HL-60 (cell line): ENCODE measurements around the gene SH3RF3.

ENCODE experiments used
- DNase-seq, 2 experiments: peaks; one replicate each; pipeline ENCODE4 v3.0.0-alpha.2; 2010 to 2020; ENCODE audit warnings: low read depth in 1 of 2, low spot score in 1 of 2
- H3K27ac ChIP-seq: fragments of 250-450 bp; sonication (Bioruptor Pico); replicated peaks from 2 replicates; pipeline ENCODE4 v1.5.1; 2020; ENCODE audit warnings: mild to moderate bottlenecking, moderate library complexity
- H3K27me3 ChIP-seq: fragments of 250-450 bp; sonication (Bioruptor Pico); 2 replicates; pipeline ENCODE4 v1.5.1; 2021; ENCODE audit warnings: mild to moderate bottlenecking, moderate library complexity; ENCODE audit not compliant: insufficient read depth, poor library complexity, severe bottlenecking
- H3K4me3 ChIP-seq: replicated peaks from 2 replicates; pipeline ENCODE4 v1.5.1; 2011; ENCODE audit warnings: mild to moderate bottlenecking, control low read depth, low read length; ENCODE audit not compliant: insufficient read depth
- GABPA ChIP-seq: IDR thresholded peaks from 2 replicates; pipeline ENCODE4 v1.6.1; 2012; ENCODE audit warnings: low read depth
- POLR2AphosphoS5 ChIP-seq: IDR thresholded peaks from 2 replicates; pipeline ENCODE4 v1.6.1; 2012; ENCODE audit warnings: low read depth
- SPI1 ChIP-seq: IDR thresholded peaks from 2 replicates; pipeline ENCODE4 v1.6.1; 2012; ENCODE audit warnings: low read depth, mild to moderate bottlenecking, borderline replicate concordance
- TF ChIP-seq, protein P1 (sequence below): IDR thresholded peaks from one replicate; pipeline ENCODE4 v1.5.1; 2011; ENCODE audit warnings: low read length, control low read depth, inconsistent platforms; ENCODE audit not compliant: insufficient read depth
- TF ChIP-seq, protein P2 (sequence below): IDR thresholded peaks from 2 replicates; pipeline ENCODE4 v1.6.1; 2012; ENCODE audit warnings: low read depth; ENCODE audit not compliant: insufficient replicate concordance

Gene SH3RF3

GRCh38 chr2:109131777-109132176 is 2.8 kb downstream of the SH3RF3 start:
- no peak overlapping the region for H3K4me3 ChIP-seq
- peaks cover 9% of the 10 kb centered on the region for H3K27me3 ChIP-seq
- TF ChIP-seq SPI1: no peak
- TF ChIP-seq GABPA: no peak
- TF ChIP-seq, protein P1, sequence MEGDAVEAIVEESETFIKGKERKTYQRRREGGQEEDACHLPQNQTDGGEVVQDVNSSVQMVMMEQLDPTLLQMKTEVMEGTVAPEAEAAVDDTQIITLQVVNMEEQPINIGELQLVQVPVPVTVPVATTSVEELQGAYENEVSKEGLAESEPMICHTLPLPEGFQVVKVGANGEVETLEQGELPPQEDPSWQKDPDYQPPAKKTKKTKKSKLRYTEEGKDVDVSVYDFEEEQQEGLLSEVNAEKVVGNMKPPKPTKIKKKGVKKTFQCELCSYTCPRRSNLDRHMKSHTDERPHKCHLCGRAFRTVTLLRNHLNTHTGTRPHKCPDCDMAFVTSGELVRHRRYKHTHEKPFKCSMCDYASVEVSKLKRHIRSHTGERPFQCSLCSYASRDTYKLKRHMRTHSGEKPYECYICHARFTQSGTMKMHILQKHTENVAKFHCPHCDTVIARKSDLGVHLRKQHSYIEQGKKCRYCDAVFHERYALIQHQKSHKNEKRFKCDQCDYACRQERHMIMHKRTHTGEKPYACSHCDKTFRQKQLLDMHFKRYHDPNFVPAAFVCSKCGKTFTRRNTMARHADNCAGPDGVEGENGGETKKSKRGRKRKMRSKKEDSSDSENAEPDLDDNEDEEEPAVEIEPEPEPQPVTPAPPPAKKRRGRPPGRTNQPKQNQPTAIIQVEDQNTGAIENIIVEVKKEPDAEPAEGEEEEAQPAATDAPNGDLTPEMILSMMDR: no peak
- TF ChIP-seq POLR2AphosphoS5: no peak
- TF ChIP-seq, protein P2, sequence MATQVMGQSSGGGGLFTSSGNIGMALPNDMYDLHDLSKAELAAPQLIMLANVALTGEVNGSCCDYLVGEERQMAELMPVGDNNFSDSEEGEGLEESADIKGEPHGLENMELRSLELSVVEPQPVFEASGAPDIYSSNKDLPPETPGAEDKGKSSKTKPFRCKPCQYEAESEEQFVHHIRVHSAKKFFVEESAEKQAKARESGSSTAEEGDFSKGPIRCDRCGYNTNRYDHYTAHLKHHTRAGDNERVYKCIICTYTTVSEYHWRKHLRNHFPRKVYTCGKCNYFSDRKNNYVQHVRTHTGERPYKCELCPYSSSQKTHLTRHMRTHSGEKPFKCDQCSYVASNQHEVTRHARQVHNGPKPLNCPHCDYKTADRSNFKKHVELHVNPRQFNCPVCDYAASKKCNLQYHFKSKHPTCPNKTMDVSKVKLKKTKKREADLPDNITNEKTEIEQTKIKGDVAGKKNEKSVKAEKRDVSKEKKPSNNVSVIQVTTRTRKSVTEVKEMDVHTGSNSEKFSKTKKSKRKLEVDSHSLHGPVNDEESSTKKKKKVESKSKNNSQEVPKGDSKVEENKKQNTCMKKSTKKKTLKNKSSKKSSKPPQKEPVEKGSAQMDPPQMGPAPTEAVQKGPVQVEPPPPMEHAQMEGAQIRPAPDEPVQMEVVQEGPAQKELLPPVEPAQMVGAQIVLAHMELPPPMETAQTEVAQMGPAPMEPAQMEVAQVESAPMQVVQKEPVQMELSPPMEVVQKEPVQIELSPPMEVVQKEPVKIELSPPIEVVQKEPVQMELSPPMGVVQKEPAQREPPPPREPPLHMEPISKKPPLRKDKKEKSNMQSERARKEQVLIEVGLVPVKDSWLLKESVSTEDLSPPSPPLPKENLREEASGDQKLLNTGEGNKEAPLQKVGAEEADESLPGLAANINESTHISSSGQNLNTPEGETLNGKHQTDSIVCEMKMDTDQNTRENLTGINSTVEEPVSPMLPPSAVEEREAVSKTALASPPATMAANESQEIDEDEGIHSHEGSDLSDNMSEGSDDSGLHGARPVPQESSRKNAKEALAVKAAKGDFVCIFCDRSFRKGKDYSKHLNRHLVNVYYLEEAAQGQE: no peak
- DNase-seq: no peak
- H3K27ac ChIP-seq: no peak overlapping the region

DNA sequence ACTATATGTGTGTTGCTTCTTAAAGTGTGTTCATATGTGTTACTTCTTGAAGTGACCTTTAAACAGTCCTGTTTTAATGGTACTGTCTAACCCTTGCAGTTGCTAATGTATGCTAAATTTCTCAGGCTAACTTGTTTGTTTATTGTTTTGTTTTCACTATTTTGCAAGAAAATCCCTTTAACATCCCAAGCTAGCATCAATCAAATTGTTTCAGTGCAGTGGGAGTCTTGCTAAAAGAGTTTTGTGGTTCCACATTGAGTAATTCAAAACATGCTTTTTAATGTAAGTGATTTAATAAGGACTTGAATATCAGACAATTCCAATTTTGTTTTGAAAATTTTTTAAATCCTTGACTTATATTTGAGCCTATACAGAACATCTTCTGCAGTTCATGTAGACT is 3.6 kb downstream of the SH3RF3 start:
- TF ChIP-seq, protein P1: no peak
- no peak for TF ChIP-seq SPI1
- TF ChIP-seq, protein P2: no peak
- no peak for TF ChIP-seq GABPA
- no peak for TF ChIP-seq POLR2AphosphoS5
- Histone ChIP-seq H3K27ac (no peak overlapping the region), H3K4me3 (no peak overlapping the region), H3K27me3 (peaks cover 9% of the 10 kb centered on the region)
- no peak for DNase-seq

DNA sequence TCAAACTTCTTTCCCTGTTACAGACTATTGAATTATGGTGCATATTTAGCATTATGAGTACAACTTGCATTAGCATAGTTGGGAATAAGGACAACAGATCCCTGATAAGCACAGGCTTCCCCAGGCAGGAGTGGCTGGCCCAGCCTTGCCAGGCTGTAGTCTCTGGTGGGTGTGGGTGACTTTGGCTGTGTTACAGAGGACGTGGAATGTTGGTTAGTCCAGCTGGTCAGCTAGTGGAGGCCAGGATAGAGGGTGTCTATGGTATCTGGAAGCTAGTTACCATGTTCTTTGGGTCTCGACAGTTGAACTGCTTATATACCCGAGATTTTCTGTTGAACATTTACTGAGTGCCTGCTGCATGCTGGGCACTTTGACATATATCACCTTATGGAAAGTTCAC is 4.7 kb downstream of the SH3RF3 start:
- Histone ChIP-seq H3K27me3 (peaks cover 9% of the 10 kb centered on the region), H3K27ac (no peak overlapping the region), H3K4me3 (no peak overlapping the region)
- no peak for DNase-seq
- TF ChIP-seq, protein P1: no peak
- TF ChIP-seq, protein P2: no peak
- TF ChIP-seq GABPA (no peak), POLR2AphosphoS5 (no peak), SPI1 (no peak)
